ENCODE results near the gene DECR2.

DECR2 gene

DNA sequence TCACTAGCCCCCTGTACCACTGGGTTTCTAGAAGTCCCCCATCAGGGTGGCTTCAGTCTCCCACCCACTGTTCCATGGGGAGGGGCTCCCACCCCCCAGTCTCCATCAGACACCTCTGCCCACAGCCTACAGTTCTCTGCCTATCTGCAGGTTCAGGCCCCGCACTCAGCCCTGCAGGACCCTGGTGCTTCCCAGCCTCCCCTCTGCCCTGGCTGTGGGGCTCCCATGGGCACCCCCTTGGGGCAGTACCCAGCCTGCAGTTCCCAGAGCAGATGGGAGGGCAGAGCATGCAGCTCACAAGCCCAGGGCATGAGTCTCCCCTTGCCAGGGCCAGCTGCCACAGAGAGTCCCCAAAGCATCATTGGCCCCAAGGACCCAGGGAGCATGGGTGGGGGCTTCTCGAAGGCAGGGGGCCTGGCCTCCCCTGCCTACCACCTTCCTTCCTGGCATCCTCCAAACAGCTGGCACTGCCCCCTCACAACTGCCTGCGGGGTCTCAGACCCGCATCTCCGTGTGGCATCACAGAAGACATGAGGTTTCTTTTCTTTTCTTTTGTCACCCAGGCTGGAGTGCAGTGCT is 28.6 kb upstream of the DECR2 start:
- no peaks in the 10 kb centered on the region for H3K4me1 ChIP-seq (ENCODE audit: insufficient read depth, low read length, poor library complexity, severe bottlenecking)
- no peak overlapping the region for H3K4me2 ChIP-seq (ENCODE audit: low read depth, low read length, poor library complexity, severe bottlenecking)
- TF ChIP-seq, protein P1, sequence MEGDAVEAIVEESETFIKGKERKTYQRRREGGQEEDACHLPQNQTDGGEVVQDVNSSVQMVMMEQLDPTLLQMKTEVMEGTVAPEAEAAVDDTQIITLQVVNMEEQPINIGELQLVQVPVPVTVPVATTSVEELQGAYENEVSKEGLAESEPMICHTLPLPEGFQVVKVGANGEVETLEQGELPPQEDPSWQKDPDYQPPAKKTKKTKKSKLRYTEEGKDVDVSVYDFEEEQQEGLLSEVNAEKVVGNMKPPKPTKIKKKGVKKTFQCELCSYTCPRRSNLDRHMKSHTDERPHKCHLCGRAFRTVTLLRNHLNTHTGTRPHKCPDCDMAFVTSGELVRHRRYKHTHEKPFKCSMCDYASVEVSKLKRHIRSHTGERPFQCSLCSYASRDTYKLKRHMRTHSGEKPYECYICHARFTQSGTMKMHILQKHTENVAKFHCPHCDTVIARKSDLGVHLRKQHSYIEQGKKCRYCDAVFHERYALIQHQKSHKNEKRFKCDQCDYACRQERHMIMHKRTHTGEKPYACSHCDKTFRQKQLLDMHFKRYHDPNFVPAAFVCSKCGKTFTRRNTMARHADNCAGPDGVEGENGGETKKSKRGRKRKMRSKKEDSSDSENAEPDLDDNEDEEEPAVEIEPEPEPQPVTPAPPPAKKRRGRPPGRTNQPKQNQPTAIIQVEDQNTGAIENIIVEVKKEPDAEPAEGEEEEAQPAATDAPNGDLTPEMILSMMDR (conservative IDR thresholded peaks at IDR 0.05; ENCODE audit: low read length), result no peak
- TF ChIP-seq EZH2phosphoT487 (IDR thresholded peaks at IDR 0.05; ENCODE audit: borderline replicate concordance), result no peak
- no peaks in the 10 kb centered on the region for H3K27me3 ChIP-seq (ENCODE audit: insufficient read depth, low read length, poor library complexity, severe bottlenecking)
- no peaks in the 10 kb centered on the region for H3F3A ChIP-seq (ENCODE audit: low read depth)
- H3K9me2 ChIP-seq (replicated peaks; ENCODE audit: low read depth, low read length), result no peaks in the 10 kb centered on the region
- H3K36me3 ChIP-seq (ENCODE audit: insufficient read depth, low read length), result no peaks in the 10 kb centered on the region
- no peaks in the 10 kb centered on the region for H3K9me3 ChIP-seq (ENCODE audit: insufficient read depth, low read depth, low read length)
- no peak overlapping the region for H3K9ac ChIP-seq (ENCODE audit: low read depth, low read length, poor library complexity, severe bottlenecking)
- H4K20me1 ChIP-seq (ENCODE audit: insufficient read depth, low read length, poor library complexity, severe bottlenecking), result no peaks in the 10 kb centered on the region
- H3K4me3 ChIP-seq (ENCODE audit: low read length, poor library complexity, severe bottlenecking), result no peak overlapping the region
- peaks cover 6% of the 10 kb centered on the region; the same call in 1 of the 2 replicates for H3K79me2 ChIP-seq (ENCODE audit: insufficient read depth, low read length)
- H2AFZ ChIP-seq (ENCODE audit: low read length), result no peak overlapping the region

DNA sequence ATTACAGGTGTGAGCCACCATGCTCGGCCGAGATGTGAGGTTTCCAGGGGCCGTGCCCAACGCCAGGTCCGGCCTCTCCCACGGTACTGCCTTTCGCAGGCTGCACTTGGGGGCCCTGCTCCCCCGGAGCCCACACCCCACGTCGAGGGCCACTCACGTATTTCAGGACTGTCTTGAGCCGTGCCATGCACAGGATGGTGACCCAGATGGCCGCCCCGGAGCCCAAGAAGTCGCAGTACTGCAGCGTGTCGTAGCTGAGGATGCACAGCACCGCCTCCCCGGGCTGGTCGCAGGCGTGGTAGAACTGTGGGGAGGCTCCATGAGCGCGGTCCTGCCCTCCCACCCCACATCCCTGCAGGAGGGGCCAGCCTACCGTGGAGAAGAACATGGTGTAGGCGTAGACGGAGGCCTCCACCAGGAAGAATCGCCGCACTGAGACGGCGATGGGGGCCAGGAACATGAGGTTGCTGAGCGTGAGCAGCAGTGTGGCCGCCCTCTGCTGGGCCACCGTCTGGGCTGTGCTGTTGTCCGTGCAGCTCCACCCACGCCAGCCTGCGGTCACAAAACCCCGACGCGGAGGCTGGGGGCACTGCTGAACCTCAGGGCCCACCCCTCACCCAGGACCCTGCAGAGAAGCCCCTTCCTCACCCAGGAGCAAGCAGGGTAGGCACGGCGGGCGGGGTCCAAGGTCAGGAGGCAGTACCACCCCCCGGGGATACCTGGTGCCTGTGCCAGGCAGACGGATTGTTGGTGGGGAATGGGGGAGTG is 27.7 kb upstream of the DECR2 start:
- H2AFZ ChIP-seq (ENCODE audit: low read length), result no peak overlapping the region
- H3K4me3 ChIP-seq (ENCODE audit: low read length, poor library complexity, severe bottlenecking), result no peak overlapping the region
- peaks cover 6% of the 10 kb centered on the region; the same call in 1 of the 2 replicates for H3K79me2 ChIP-seq (ENCODE audit: insufficient read depth, low read length)
- no peaks in the 10 kb centered on the region for H3K36me3 ChIP-seq (ENCODE audit: insufficient read depth, low read length)
- H3K4me1 ChIP-seq (ENCODE audit: insufficient read depth, low read length, poor library complexity, severe bottlenecking), result no peaks in the 10 kb centered on the region
- no peaks in the 10 kb centered on the region for H3K9me3 ChIP-seq (ENCODE audit: insufficient read depth, low read depth, low read length)
- no peaks in the 10 kb centered on the region for H3K9me2 ChIP-seq (replicated peaks; ENCODE audit: low read depth, low read length)
- no peak overlapping the region for H3K4me2 ChIP-seq (ENCODE audit: low read depth, low read length, poor library complexity, severe bottlenecking)
- H3K27me3 ChIP-seq (ENCODE audit: insufficient read depth, low read length, poor library complexity, severe bottlenecking), result no peaks in the 10 kb centered on the region
- no peaks in the 10 kb centered on the region for H3F3A ChIP-seq (ENCODE audit: low read depth)
- no peaks in the 10 kb centered on the region for H4K20me1 ChIP-seq (ENCODE audit: insufficient read depth, low read length, poor library complexity, severe bottlenecking)
- H3K9ac ChIP-seq (ENCODE audit: low read depth, low read length, poor library complexity, severe bottlenecking), result no peak overlapping the region
- TF ChIP-seq, protein P1 (conservative IDR thresholded peaks at IDR 0.05; ENCODE audit: low read length), result no peak
- no peak for TF ChIP-seq EZH2phosphoT487 (IDR thresholded peaks at IDR 0.05; ENCODE audit: borderline replicate concordance)

DNA sequence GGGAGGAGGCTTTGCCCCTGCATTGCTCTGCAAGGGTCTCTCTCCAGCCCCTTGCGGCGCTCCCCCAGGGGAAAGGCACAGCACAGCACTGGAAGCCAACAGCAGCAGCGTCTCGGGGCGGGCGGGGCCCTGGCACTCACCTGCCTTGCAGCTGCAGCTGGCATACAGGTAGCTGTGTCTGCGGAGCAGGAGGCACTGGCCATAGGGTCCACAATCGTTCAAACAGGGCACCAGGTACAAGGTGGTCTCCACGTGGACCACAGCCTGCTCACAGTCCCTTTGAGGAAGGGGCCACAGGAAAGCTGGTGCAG is 27.1 kb upstream of the DECR2 start:
- Histone ChIP-seq H3F3A (ENCODE audit: low read depth) (no peaks in the 10 kb centered on the region), H3K4me3 (ENCODE audit: low read length, poor library complexity, severe bottlenecking) (no peak overlapping the region), H3K9me3 (ENCODE audit: insufficient read depth, low read depth, low read length) (no peaks in the 10 kb centered on the region), H3K27me3 (ENCODE audit: insufficient read depth, low read length, poor library complexity, severe bottlenecking) (no peaks in the 10 kb centered on the region), H3K4me1 (ENCODE audit: insufficient read depth, low read length, poor library complexity, severe bottlenecking) (peaks cover under 1% of the 10 kb centered on the region), H4K20me1 (ENCODE audit: insufficient read depth, low read length, poor library complexity, severe bottlenecking) (no peaks in the 10 kb centered on the region), H3K36me3 (ENCODE audit: insufficient read depth, low read length) (no peaks in the 10 kb centered on the region), H3K79me2 (ENCODE audit: insufficient read depth, low read length) (peaks cover 10% of the 10 kb centered on the region; the same call in 1 of the 2 replicates), H3K9me2 (replicated peaks; ENCODE audit: low read depth, low read length) (no peaks in the 10 kb centered on the region), H2AFZ (ENCODE audit: low read length) (no peak overlapping the region), H3K4me2 (ENCODE audit: low read depth, low read length, poor library complexity, severe bottlenecking) (no peak overlapping the region), H3K9ac (ENCODE audit: low read depth, low read length, poor library complexity, severe bottlenecking) (no peak overlapping the region)
- TF ChIP-seq, protein P1 (conservative IDR thresholded peaks at IDR 0.05; ENCODE audit: low read length), result no peak
- no peak for TF ChIP-seq EZH2phosphoT487 (IDR thresholded peaks at IDR 0.05; ENCODE audit: borderline replicate concordance)

Measured in Loucy (cell line).